Measurements from ENCODE around the gene TMEM100. TPM values are rescaled to one million over a fixed set of nuclear protein-coding genes. Genes with fewer than 3 reads are reported as not detected.

Gene TMEM100
- total and polyA plus RNA-seq, 2 experiments from 2014 or later: 0.10 to 0.73 TPM

DNA sequence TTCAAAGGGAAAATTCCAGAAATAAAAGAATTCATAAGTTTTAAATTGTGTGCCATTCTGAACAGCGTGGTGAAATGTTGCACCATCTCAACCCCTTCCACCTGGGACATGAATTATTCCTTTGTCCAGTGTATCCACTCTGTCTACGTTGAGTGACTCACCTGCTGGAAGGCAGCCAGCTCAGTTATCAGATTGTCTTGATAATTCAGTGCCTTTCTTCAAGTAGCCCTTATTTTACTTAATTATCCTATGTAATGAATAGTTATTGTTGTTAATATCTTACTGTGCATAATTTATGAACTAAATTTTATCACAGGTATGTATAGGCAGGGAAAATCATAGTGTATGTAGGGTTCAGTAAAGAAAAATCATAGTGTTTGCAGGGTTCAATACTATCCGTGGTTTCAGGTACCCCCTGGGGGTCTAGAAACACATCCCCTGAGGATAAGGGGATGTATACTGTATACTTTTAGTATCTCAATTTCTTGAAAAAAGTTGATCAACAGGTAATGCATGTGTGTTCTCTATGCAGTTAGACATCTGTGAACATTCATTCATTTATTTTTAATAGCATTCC lies 20.5 kb upstream of the TMEM100 start:
- no peak overlapping the region for H3K27ac Mint-ChIP-seq

More for the DNA sequence above, 20.5 kb upstream of the TMEM100 start:
- Histone ChIP-seq H3K9me2 (ENCODE audit: insufficient read depth) (no peaks in the 10 kb centered on the region), H4K20me1 (replicated peaks; ENCODE audit: insufficient read depth) (no peaks in the 10 kb centered on the region), H3K4me1 (ENCODE audit: insufficient read depth) (no peaks in the 10 kb centered on the region), H3K27ac (ENCODE audit: low read depth) (no peak overlapping the region), H2AFZ (no peak overlapping the region), H3K4me2 (no peak overlapping the region), H3K27me3 (ENCODE audit: insufficient read depth) (no peaks in the 10 kb centered on the region), H3K4me3 (no peak overlapping the region), H3K36me3 (ENCODE audit: insufficient read depth) (no peaks in the 10 kb centered on the region), H3F3A (replicated peaks; ENCODE audit: low read depth) (no peaks in the 10 kb centered on the region), H3K79me2 (replicated peaks; ENCODE audit: insufficient read depth) (no peaks in the 10 kb centered on the region)
- ATAC-seq: no peak
- Mint-ChIP-seq H3K36me3 (ENCODE audit: low read depth) (no peaks in the 10 kb centered on the region), H3K27me3 (ENCODE audit: insufficient read depth, low read depth, poor library complexity) (no peaks in the 10 kb centered on the region), H3K9me3 (no peaks in the 10 kb centered on the region), H3K4me1 (no peaks in the 10 kb centered on the region), H3K4me3 (no peak overlapping the region)
- TF ChIP-seq, protein P1, sequence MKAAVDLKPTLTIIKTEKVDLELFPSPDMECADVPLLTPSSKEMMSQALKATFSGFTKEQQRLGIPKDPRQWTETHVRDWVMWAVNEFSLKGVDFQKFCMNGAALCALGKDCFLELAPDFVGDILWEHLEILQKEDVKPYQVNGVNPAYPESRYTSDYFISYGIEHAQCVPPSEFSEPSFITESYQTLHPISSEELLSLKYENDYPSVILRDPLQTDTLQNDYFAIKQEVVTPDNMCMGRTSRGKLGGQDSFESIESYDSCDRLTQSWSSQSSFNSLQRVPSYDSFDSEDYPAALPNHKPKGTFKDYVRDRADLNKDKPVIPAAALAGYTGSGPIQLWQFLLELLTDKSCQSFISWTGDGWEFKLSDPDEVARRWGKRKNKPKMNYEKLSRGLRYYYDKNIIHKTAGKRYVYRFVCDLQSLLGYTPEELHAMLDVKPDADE (IDR thresholded peaks at IDR 0.05): no peak
- TF ChIP-seq, protein P2, sequence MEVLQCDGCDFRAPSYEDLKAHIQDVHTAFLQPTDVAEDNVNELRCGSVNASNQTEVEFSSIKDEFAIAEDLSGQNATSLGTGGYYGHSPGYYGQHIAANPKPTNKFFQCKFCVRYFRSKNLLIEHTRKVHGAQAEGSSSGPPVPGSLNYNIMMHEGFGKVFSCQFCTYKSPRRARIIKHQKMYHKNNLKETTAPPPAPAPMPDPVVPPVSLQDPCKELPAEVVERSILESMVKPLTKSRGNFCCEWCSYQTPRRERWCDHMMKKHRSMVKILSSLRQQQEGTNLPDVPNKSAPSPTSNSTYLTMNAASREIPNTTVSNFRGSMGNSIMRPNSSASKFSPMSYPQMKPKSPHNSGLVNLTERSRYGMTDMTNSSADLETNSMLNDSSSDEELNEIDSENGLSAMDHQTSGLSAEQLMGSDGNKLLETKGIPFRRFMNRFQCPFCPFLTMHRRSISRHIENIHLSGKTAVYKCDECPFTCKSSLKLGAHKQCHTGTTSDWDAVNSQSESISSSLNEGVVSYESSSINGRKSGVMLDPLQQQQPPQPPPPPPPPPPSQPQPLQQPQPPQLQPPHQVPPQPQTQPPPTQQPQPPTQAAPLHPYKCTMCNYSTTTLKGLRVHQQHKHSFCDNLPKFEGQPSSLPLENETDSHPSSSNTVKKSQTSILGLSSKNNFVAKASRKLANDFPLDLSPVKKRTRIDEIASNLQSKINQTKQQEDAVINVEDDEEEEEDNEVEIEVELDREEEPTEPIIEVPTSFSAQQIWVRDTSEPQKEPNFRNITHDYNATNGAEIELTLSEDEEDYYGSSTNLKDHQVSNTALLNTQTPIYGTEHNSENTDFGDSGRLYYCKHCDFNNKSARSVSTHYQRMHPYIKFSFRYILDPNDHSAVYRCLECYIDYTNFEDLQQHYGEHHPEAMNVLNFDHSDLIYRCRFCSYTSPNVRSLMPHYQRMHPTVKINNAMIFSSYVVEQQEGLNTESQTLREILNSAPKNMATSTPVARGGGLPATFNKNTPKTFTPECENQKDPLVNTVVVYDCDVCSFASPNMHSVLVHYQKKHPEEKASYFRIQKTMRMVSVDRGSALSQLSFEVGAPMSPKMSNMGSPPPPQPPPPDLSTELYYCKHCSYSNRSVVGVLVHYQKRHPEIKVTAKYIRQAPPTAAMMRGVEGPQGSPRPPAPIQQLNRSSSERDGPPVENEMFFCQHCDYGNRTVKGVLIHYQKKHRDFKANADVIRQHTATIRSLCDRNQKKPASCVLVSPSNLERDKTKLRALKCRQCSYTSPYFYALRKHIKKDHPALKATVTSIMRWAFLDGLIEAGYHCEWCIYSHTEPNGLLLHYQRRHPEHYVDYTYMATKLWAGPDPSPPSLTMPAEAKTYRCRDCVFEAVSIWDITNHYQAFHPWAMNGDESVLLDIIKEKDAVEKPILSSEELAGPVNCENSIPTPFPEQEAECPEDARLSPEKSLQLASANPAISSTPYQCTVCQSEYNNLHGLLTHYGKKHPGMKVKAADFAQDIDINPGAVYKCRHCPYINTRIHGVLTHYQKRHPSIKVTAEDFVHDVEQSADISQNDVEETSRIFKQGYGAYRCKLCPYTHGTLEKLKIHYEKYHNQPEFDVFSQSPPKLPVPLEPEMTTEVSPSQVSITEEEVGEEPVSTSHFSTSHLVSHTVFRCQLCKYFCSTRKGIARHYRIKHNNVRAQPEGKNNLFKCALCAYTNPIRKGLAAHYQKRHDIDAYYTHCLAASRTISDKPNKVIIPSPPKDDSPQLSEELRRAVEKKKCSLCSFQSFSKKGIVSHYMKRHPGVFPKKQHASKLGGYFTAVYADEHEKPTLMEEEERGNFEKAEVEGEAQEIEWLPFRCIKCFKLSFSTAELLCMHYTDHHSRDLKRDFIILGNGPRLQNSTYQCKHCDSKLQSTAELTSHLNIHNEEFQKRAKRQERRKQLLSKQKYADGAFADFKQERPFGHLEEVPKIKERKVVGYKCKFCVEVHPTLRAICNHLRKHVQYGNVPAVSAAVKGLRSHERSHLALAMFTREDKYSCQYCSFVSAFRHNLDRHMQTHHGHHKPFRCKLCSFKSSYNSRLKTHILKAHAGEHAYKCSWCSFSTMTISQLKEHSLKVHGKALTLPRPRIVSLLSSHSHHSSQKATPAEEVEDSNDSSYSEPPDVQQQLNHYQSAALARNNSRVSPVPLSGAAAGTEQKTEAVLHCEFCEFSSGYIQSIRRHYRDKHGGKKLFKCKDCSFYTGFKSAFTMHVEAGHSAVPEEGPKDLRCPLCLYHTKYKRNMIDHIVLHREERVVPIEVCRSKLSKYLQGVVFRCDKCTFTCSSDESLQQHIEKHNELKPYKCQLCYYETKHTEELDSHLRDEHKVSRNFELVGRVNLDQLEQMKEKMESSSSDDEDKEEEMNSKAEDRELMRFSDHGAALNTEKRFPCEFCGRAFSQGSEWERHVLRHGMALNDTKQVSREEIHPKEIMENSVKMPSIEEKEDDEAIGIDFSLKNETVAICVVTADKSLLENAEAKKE (CRISPR knock-in tag; IDR thresholded peaks at IDR 0.05): no peak
- TF ChIP-seq EZH2phosphoT487 (IDR thresholded peaks at IDR 0.05; ENCODE audit: unreplicated experiment): no peak
- TF ChIP-seq JUNB (IDR thresholded peaks at IDR 0.05; ENCODE audit: unreplicated experiment): no peak
- TF ChIP-seq ZNF331 (CRISPR knock-in tag; IDR thresholded peaks at IDR 0.05; ENCODE audit: low read depth): no peak
- TF ChIP-seq, protein P3, sequence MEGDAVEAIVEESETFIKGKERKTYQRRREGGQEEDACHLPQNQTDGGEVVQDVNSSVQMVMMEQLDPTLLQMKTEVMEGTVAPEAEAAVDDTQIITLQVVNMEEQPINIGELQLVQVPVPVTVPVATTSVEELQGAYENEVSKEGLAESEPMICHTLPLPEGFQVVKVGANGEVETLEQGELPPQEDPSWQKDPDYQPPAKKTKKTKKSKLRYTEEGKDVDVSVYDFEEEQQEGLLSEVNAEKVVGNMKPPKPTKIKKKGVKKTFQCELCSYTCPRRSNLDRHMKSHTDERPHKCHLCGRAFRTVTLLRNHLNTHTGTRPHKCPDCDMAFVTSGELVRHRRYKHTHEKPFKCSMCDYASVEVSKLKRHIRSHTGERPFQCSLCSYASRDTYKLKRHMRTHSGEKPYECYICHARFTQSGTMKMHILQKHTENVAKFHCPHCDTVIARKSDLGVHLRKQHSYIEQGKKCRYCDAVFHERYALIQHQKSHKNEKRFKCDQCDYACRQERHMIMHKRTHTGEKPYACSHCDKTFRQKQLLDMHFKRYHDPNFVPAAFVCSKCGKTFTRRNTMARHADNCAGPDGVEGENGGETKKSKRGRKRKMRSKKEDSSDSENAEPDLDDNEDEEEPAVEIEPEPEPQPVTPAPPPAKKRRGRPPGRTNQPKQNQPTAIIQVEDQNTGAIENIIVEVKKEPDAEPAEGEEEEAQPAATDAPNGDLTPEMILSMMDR (conservative IDR thresholded peaks at IDR 0.05; ENCODE audit: low read depth in 2 of 2): no peak
- TF ChIP-seq POLR2AphosphoS5 (IDR thresholded peaks at IDR 0.05; ENCODE audit: low read depth): no peak
- no peak for TF ChIP-seq ZNF114 (CRISPR knock-in tag; IDR thresholded peaks at IDR 0.05)
- TF ChIP-seq STAT1 (IDR thresholded peaks at IDR 0.05; ENCODE audit: unreplicated experiment): no peak
- TF ChIP-seq EZH2 (IDR thresholded peaks at IDR 0.05; ENCODE audit: low read depth, unreplicated experiment): no peak
- no peak for TF ChIP-seq CREB1 (CRISPR knock-in tag; IDR thresholded peaks at IDR 0.05; ENCODE audit: low read depth)
- TF ChIP-seq, protein P4, sequence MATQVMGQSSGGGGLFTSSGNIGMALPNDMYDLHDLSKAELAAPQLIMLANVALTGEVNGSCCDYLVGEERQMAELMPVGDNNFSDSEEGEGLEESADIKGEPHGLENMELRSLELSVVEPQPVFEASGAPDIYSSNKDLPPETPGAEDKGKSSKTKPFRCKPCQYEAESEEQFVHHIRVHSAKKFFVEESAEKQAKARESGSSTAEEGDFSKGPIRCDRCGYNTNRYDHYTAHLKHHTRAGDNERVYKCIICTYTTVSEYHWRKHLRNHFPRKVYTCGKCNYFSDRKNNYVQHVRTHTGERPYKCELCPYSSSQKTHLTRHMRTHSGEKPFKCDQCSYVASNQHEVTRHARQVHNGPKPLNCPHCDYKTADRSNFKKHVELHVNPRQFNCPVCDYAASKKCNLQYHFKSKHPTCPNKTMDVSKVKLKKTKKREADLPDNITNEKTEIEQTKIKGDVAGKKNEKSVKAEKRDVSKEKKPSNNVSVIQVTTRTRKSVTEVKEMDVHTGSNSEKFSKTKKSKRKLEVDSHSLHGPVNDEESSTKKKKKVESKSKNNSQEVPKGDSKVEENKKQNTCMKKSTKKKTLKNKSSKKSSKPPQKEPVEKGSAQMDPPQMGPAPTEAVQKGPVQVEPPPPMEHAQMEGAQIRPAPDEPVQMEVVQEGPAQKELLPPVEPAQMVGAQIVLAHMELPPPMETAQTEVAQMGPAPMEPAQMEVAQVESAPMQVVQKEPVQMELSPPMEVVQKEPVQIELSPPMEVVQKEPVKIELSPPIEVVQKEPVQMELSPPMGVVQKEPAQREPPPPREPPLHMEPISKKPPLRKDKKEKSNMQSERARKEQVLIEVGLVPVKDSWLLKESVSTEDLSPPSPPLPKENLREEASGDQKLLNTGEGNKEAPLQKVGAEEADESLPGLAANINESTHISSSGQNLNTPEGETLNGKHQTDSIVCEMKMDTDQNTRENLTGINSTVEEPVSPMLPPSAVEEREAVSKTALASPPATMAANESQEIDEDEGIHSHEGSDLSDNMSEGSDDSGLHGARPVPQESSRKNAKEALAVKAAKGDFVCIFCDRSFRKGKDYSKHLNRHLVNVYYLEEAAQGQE (IDR thresholded peaks at IDR 0.05; ENCODE audit: unreplicated experiment): no peak
- TF ChIP-seq NANOG (IDR thresholded peaks at IDR 0.05; ENCODE audit: borderline replicate concordance): no peak
- DNase-seq (ENCODE audit: low spot score): no peak
